ENCODE results near the gene LDHD.

GRCh38 chr16:75105306-75106061 is 11.1 kb downstream of the LDHD start:
- TF ChIP-seq CTCF (IDR thresholded peaks at IDR 0.05; ENCODE audit: insufficient read depth, low read length, poor library complexity, severe bottlenecking) = no peak
- TF ChIP-seq EZH2phosphoT487 (conservative IDR thresholded peaks at IDR 0.05; ENCODE audit: low read length) = no peak

All from SU-DHL-6 (cell line).